ENCODE measurements around the gene ATP11A. TPM values are rescaled to one million over a fixed set of nuclear protein-coding genes. Genes with fewer than 3 reads are reported as not detected.
"Not testable (repeated sequence)": the region's sequence is repeated elsewhere in the genome, so short reads cannot be mapped to it uniquely, and the experiment has no call there.

ATP11A gene
- total RNA-seq, 1 experiment from 2014 or later: 42.5 TPM

GRCh38 chr13:112793545-112794445 lies 104.0 kb downstream of the ATP11A start:
- DNase-seq (ENCODE audit: low spot score): no peak

- no peak for DNase-seq (ENCODE audit: low spot score)
Measured at GRCh38 chr13:112795277-112795676, 105.4 kb downstream of the ATP11A start.

GRCh38 chr13:112796190-112796915 lies 106.5 kb downstream of the ATP11A start:
- DNase-seq (ENCODE audit: low spot score): no peak

- no peak for DNase-seq (ENCODE audit: low spot score)
Measured at GRCh38 chr13:112799394-112799793, 109.6 kb downstream of the ATP11A start.

GRCh38 chr13:112800057-112800456 lies 110.2 kb downstream of the ATP11A start:
- no peak for DNase-seq (ENCODE audit: low spot score)

GRCh38 chr13:112800807-112801206 lies 111.0 kb downstream of the ATP11A start:
- DNase-seq (ENCODE audit: low spot score): not testable (repeated sequence)

GRCh38 chr13:112802802-112803195 lies 113.0 kb downstream of the ATP11A start:
- DNase-seq (ENCODE audit: low spot score): no peak

GRCh38 chr13:112803422-112803821 lies 113.6 kb downstream of the ATP11A start:
- DNase-seq (ENCODE audit: low spot score): no peak

GRCh38 chr13:112804374-112804773 lies 114.5 kb downstream of the ATP11A start:
- no peak for DNase-seq (ENCODE audit: low spot score)

- no peak for DNase-seq (ENCODE audit: low spot score)
Measured at GRCh38 chr13:112806739-112807652, 117.2 kb downstream of the ATP11A start.

- no peak for DNase-seq (ENCODE audit: low spot score)
Measured at GRCh38 chr13:112807653-112808376, 118.0 kb downstream of the ATP11A start.

- no peak for DNase-seq (ENCODE audit: low spot score)
Measured at GRCh38 chr13:112808377-112809140, 118.7 kb downstream of the ATP11A start.

- no peak for DNase-seq (ENCODE audit: low spot score)
Measured at GRCh38 chr13:112809332-112810315, 119.8 kb downstream of the ATP11A start.

- no peak for DNase-seq (ENCODE audit: low spot score)
Measured at GRCh38 chr13:112810608-112811007, 120.8 kb downstream of the ATP11A start.

GRCh38 chr13:112812306-112813055 lies 122.6 kb downstream of the ATP11A start:
- no peak for DNase-seq (ENCODE audit: low spot score)

- DNase-seq (ENCODE audit: low spot score): no peak
Measured at GRCh38 chr13:112813552-112813951, 123.7 kb downstream of the ATP11A start.

- no peak for DNase-seq (ENCODE audit: low spot score)
Measured at GRCh38 chr13:112814905-112815585, 125.2 kb downstream of the ATP11A start.

GRCh38 chr13:112815871-112816270 lies 126.0 kb downstream of the ATP11A start:
- DNase-seq (ENCODE audit: low spot score): no peak
